NCI-H226 (cell line): Measurements from ENCODE around the gene HAUS6.
"Not testable (repeated sequence)": the region's sequence is repeated elsewhere in the genome, so short reads cannot be mapped to it uniquely, and the experiment has no call there.

ENCODE experiments used
- DNase-seq: peaks from one replicate; pipeline ENCODE4 v3.0.0-alpha.2; 2015

Gene HAUS6

GRCh38 chr9:19117039-19117716 lies 14.5 kb upstream of the HAUS6 start:
- no peak for DNase-seq

GRCh38 chr9:19116107-19116790 lies 13.5 kb upstream of the HAUS6 start:
- DNase-seq = no peak

GRCh38 chr9:19114680-19115270 lies 12.1 kb upstream of the HAUS6 start:
- peak; percentile 46 for DNase-seq

- peak; percentile 22 for DNase-seq
These were observed 11.4 kb upstream of the HAUS6 start for GRCh38 chr9:19113964-19114679.

GRCh38 chr9:19113064-19113611 lies 10.4 kb upstream of the HAUS6 start:
- DNase-seq = not testable (repeated sequence)

- DNase-seq = no peak
These were observed 5.3 kb upstream of the HAUS6 start for GRCh38 chr9:19108038-19108437.

- no peak for DNase-seq
These were observed 2.0 kb upstream of the HAUS6 start for GRCh38 chr9:19104515-19105282.

- peak; percentile 24 for DNase-seq
These were observed 498 bp downstream of the HAUS6 start for GRCh38 chr9:19102181-19102630.

- DNase-seq = no peak
These were observed 1.5 kb downstream of the HAUS6 start for GRCh38 chr9:19101203-19101602.

GRCh38 chr9:19097431-19097830 lies 5.3 kb downstream of the HAUS6 start:
- DNase-seq = not testable (repeated sequence)

- DNase-seq = peak; percentile 19
These were observed 15.4 kb downstream of the HAUS6 start for GRCh38 chr9:19087106-19088000.

- no peak for DNase-seq
These were observed 17.4 kb downstream of the HAUS6 start for GRCh38 chr9:19085295-19085694.

GRCh38 chr9:19074836-19075235 lies 27.9 kb downstream of the HAUS6 start:
- peak; percentile 6 for DNase-seq

- no peak for DNase-seq
These were observed 28.5 kb downstream of the HAUS6 start for GRCh38 chr9:19074229-19074628.

- no peak for DNase-seq
These were observed 45.7 kb downstream of the HAUS6 start for GRCh38 chr9:19057033-19057432.

GRCh38 chr9:19050637-19051591 lies 51.8 kb downstream of the HAUS6 start:
- DNase-seq = no peak

GRCh38 chr9:19049917-19050636 lies 52.6 kb downstream of the HAUS6 start:
- DNase-seq = no peak

GRCh38 chr9:19048966-19049916 lies 53.5 kb downstream of the HAUS6 start, which contains the start of gene RRAGA:
TSS of gene RRAGA (plus strand) at chr9:19049427. CDS start at chr9:19049660, 233 bp downstream.
- peak; percentile 92 for DNase-seq
